Measurements from ENCODE around the gene RAD51B. TPM values are rescaled to one million over a fixed set of nuclear protein-coding genes. Genes with fewer than 3 reads are reported as not detected.

RAD51B gene
- total and polyA plus RNA-seq, 2 of the 13 experiments (the other 11 are each of a cell fraction or from before 2014, with no cell fraction given), result 7.0 to 9.5 TPM

GRCh38 chr14:68238551-68238950 lies 419.0 kb downstream of the RAD51B start:
- POLR2A ChIA-PET, result no interaction called here
- TF ChIP-seq EEA1 (CRISPR knock-in tag; IDR thresholded peaks at IDR 0.05; ENCODE audit: borderline replicate concordance), result no peak
- no peak for TF ChIP-seq MTA3 (CRISPR knock-in tag; IDR thresholded peaks at IDR 0.05)
- TF ChIP-seq ZSCAN22 (CRISPR knock-in tag; IDR thresholded peaks at IDR 0.05), result no peak
- no peak for TF ChIP-seq ETV6 (CRISPR knock-in tag; conservative IDR thresholded peaks at IDR 0.05)
- TF ChIP-seq ZNF746 (CRISPR knock-in tag; IDR thresholded peaks at IDR 0.05), result no peak
- TF ChIP-seq THYN1 (CRISPR knock-in tag; IDR thresholded peaks at IDR 0.05; ENCODE audit: borderline replicate concordance, low read depth), result no peak
- no peak for TF ChIP-seq CBFB (CRISPR knock-in tag; IDR thresholded peaks at IDR 0.05)
- TF ChIP-seq REST (IDR thresholded peaks at IDR 0.05; ENCODE audit: borderline replicate concordance in 1 of 2, low read depth in 1 of 2, low read length in 2 of 2), result no peak
- TF ChIP-seq BCLAF1 (IDR thresholded peaks at IDR 0.05), result no peak
- TF ChIP-seq IKZF1 (IDR thresholded peaks at IDR 0.05), result no peak
- TF ChIP-seq ERF (CRISPR knock-in tag; IDR thresholded peaks at IDR 0.05), result no peak
- TF ChIP-seq POLR2G (IDR thresholded peaks at IDR 0.05; ENCODE audit: low read depth, low read length), result no peak
- TF ChIP-seq TRIM22 (IDR thresholded peaks at IDR 0.05), result no peak
- TF ChIP-seq ZGPAT (CRISPR knock-in tag; IDR thresholded peaks at IDR 0.05), result no peak
- TF ChIP-seq ATF2 (CRISPR knock-in tag; IDR thresholded peaks at IDR 0.05), result no peak

More at GRCh38 chr14:68238551-68238950, 419.0 kb downstream of the RAD51B start:
- intact Hi-C loops (cut with micrococcal nuclease; ENCODE audit: unreplicated experiment), result no loop called here
- ATAC-seq (no peak), DNase-seq (ENCODE audit: low spot score) (no peak), FAIRE-seq (no peak)
- Histone ChIP-seq H4K20me1 (ENCODE audit: insufficient read depth, low read length) (no peaks in the 10 kb centered on the region), H3K9ac (ENCODE audit: insufficient read depth, low read depth, low read length) (no peak overlapping the region), H3K4me2 (ENCODE audit: low read depth, low read length) (no peak overlapping the region), H2AFZ (ENCODE audit: low read length) (no peak overlapping the region), H3K27me3 (ENCODE audit: control insufficient read depth in 1 of 2, insufficient read depth in 2 of 2, low read length in 2 of 2) (no peaks in the 10 kb centered on the region), H3K79me2 (ENCODE audit: insufficient read depth, low read length) (no peaks in the 10 kb centered on the region), H3K36me3 (replicated peaks in 1 of 2; ENCODE audit: control insufficient read depth in 1 of 2, insufficient read depth in 2 of 2, low read length in 2 of 2) (no peaks in the 10 kb centered on the region), H3K4me3 (replicated peaks in 1 of 3; ENCODE audit: insufficient read depth in 1 of 3, low read depth in 2 of 3, low read length in 3 of 3) (no peak overlapping the region), H3K27ac (ENCODE audit: extremely low read length, insufficient read depth, low read length) (no peak overlapping the region), H3K9me3 (ENCODE audit: low read length) (no peaks in the 10 kb centered on the region), H3K4me1 (ENCODE audit: insufficient read depth, low read length) (peaks cover 22% of the 10 kb centered on the region)
- WGBS (ENCODE audit: low lambda C conversion rate), result 84% methylated on average over 1 of the region's 1 CpG
- in situ Hi-C loops (cut with HindIII; ENCODE audit: extremely low pct_ligation_motif_present, low pct_unique_long_range_greater_than_20kb), result no loop called here
- BruUV-seq (replicated peaks), result no TSS peak
- CTCF ChIA-PET (ENCODE audit: low intra/inter-chr PET ratio, low total read pairs), result no interaction called here

All from HepG2 (cell line).